NT2/D1 (cell line): ENCODE measurements around the gene CYB561A3.

Experiments
- SUZ12 ChIP-seq: IDR thresholded peaks from 2 replicates; pipeline ENCODE4 v1.6.1; 2011; ENCODE audit not compliant: insufficient read length, insufficient read depth; ENCODE audit errors: extremely low read depth
- YY1 ChIP-seq: IDR thresholded peaks from 2 replicates; pipeline ENCODE4 v1.6.1; 2011; ENCODE audit not compliant: insufficient read length, insufficient read depth

GRCh38 chr11:61337706-61338470, 23.8 kb downstream of the CYB561A3 start:
- no peak for TF ChIP-seq YY1
- TF ChIP-seq SUZ12: no peak
